Osteoblast (primary cell): ENCODE results near the gene TNS4. TPM values are rescaled to one million over a fixed set of nuclear protein-coding genes. Genes with fewer than 3 reads are reported as not detected.
A peak's percentile ranks its signal among the peaks of the same experiment; 100 is the strongest.

ENCODE experiments used
- DNase-seq: peaks from one replicate; pipeline ENCODE4 v3.0.0; 2011; ENCODE audit warnings: low spot score, mixed read lengths; ENCODE audit not compliant: insufficient read length; ENCODE audit errors: missing footprints
- H2AFZ ChIP-seq: 2 replicates; pipeline ENCODE4 v1.6.0; 2011; ENCODE audit warnings: mild to moderate bottlenecking, low read length
- H3K27ac ChIP-seq: 2 replicates; pipeline ENCODE4 v1.5.1; 2011; ENCODE audit warnings: mild to moderate bottlenecking, low read depth, low read length, moderate library complexity
- H3K27me3 ChIP-seq: 2 replicates; pipeline ENCODE4 v1.6.0; 2012; ENCODE audit warnings: mild to moderate bottlenecking, control low read depth, inconsistent platforms, low read length, moderate library complexity; ENCODE audit not compliant: insufficient read depth
- H3K36me3 ChIP-seq: 2 replicates; pipeline ENCODE4 v1.5.1; 2011; ENCODE audit warnings: mild to moderate bottlenecking, low read length, control low read depth, moderate library complexity; ENCODE audit not compliant: insufficient read depth
- H3K4me1 ChIP-seq: 2 replicates; pipeline ENCODE4 v1.5.1; 2011; ENCODE audit warnings: mild to moderate bottlenecking, low read length, control low read depth, moderate library complexity; ENCODE audit not compliant: insufficient read depth
- H3K4me2 ChIP-seq: 2 replicates; pipeline ENCODE4 v1.6.0; 2011; ENCODE audit warnings: mild to moderate bottlenecking, low read length; ENCODE audit not compliant: insufficient read depth
- H3K4me3 ChIP-seq: fragments of 200-600 bp; sonication (generic); 3 replicates; pipeline ENCODE4 v1.5.1; 2012; ENCODE audit warnings: mild to moderate bottlenecking, low read length, inconsistent platforms; ENCODE audit not compliant: insufficient read depth
- H3K79me2 ChIP-seq: 2 replicates; pipeline ENCODE4 v1.6.0; 2012; ENCODE audit warnings: mild to moderate bottlenecking, low read length, control low read depth, inconsistent platforms; ENCODE audit not compliant: insufficient read depth
- H3K9me3 ChIP-seq: 2 replicates; pipeline ENCODE4 v1.5.1; 2011; ENCODE audit warnings: low read depth, low read length, control low read depth
- H4K20me1 ChIP-seq: 2 replicates; pipeline ENCODE4 v1.6.0; 2012; ENCODE audit warnings: mild to moderate bottlenecking, low read length, control low read depth; ENCODE audit not compliant: insufficient read depth
- total RNA-seq: library from RNA; depleted of rRNA; stranded (reverse); fragments of >200 nt; gene quantifications from 2 replicates; pipeline ENCODE4 v1.2.3, GENCODE V29; 2012
- TF ChIP-seq, protein P1 (sequence below): IDR thresholded peaks from 2 replicates; pipeline ENCODE4 v1.5.1; 2011; ENCODE audit warnings: mild to moderate bottlenecking, low read depth, low read length, moderate library complexity; ENCODE audit errors: extremely low read depth

TNS4 gene
- total RNA-seq, 1 donor: under 0.01 TPM

DNA sequence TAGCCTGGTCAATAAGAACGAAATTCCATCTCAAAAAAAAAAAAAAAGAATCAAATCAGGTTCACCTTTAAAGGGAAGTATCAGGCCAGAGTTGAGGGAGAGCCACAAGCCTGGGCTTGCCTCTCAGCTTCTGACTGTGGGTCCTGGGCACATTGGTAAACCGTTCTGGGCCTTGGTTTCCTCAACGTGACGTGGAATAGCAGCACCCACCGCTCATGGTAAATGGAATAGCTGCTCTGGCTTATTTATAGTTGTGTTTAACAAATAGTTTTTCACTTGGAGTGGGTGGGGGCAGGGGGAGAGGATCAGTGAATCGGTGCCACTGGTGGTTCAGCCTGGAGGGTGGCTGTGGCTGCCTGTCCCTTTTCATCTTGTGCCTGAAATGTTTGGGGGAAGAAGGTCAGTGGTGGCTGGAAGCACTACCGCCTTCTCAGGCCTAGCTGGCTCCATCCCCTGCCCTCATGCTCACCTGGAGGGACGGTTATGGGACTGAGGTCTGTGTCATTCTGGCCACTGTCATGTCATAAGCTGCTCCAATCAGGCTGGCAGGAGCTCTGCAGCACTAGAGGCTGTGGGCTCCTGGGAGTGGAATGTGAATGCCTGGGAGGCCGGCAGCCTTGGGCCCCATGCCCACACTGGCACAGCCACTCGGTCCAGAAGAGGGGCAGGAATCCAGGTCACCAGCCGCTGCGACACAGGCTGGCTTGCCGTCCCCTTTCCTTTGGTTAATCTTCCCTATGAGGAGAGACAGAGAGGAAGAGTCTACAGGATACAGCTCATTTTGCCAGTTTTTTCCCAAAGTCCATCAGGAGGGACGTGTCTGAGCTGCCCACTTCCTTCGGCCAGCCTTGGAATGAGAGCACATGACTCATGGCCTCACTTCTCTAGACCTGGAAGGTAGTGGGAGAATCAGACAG is 36.9 kb upstream of the TNS4 start:
- no peaks in the 10 kb centered on the region for H3K79me2 ChIP-seq
- TF ChIP-seq, protein P1, sequence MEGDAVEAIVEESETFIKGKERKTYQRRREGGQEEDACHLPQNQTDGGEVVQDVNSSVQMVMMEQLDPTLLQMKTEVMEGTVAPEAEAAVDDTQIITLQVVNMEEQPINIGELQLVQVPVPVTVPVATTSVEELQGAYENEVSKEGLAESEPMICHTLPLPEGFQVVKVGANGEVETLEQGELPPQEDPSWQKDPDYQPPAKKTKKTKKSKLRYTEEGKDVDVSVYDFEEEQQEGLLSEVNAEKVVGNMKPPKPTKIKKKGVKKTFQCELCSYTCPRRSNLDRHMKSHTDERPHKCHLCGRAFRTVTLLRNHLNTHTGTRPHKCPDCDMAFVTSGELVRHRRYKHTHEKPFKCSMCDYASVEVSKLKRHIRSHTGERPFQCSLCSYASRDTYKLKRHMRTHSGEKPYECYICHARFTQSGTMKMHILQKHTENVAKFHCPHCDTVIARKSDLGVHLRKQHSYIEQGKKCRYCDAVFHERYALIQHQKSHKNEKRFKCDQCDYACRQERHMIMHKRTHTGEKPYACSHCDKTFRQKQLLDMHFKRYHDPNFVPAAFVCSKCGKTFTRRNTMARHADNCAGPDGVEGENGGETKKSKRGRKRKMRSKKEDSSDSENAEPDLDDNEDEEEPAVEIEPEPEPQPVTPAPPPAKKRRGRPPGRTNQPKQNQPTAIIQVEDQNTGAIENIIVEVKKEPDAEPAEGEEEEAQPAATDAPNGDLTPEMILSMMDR: no peak
- H3K27ac ChIP-seq: peak overlapping the region; percentile 99
- H3K27me3 ChIP-seq: no peaks in the 10 kb centered on the region
- no peak overlapping the region for H3K4me3 ChIP-seq
- no peaks in the 10 kb centered on the region for H3K36me3 ChIP-seq
- peaks cover 58% of the 10 kb centered on the region for H3K4me1 ChIP-seq
- peak; percentile 71 for DNase-seq
- no peaks in the 10 kb centered on the region for H3K9me3 ChIP-seq
- no peak overlapping the region for H3K4me2 ChIP-seq
- H2AFZ ChIP-seq: peak overlapping the region; percentile 49
- no peaks in the 10 kb centered on the region for H4K20me1 ChIP-seq

DNA sequence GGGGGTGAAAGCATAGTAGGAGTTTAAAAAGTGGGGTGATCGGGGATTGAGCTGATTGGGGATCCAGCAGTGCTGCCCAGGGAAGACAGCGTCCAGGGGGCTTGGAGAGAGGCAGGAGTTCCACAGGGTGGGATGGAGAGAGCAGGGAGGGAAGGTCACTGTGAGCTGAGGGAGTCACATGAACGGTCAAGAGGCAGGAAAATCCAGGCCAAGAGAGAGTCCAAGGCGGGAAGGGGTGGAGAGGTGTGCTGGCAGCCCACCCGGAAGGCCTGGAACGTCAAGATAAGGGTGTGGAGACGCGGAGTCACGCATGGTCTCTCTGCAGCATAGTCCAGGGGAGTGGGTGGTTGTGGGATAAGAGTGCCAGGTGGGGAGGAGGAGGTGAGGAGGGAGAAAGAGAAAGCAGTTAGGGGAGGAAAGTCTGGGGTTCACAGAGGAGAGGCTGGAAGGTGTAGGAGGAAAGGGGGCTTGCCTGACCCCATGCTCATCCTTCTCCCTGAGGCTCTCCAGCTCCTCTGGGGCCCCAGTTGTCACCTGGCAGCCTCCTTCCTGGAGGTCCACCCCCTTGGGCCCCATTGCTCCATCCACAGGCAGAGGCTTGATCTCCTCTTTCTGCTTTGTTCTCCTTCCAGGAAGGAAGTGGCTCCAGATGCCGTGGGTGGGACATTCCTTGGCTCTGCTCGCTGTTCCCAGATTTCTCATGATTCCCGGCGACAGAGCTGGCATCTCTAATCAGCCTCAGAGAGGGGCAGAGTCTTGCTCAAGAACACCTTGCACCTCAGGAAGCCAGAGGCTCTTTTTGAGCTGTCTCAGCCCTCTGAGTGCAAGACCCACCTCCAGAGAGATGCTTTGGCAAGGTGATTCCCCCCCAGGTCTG is 35.1 kb upstream of the TNS4 start:
- Histone ChIP-seq H4K20me1 (no peaks in the 10 kb centered on the region), H2AFZ (no peak overlapping the region), H3K27ac (peak overlapping the region; percentile 99), H3K79me2 (no peaks in the 10 kb centered on the region), H3K9me3 (no peaks in the 10 kb centered on the region), H3K27me3 (no peaks in the 10 kb centered on the region), H3K4me3 (no peak overlapping the region), H3K4me2 (peak overlapping the region; percentile 10), H3K4me1 (peaks cover 60% of the 10 kb centered on the region), H3K36me3 (no peaks in the 10 kb centered on the region)
- TF ChIP-seq, protein P1: no peak
- peak; percentile 81 for DNase-seq

DNA sequence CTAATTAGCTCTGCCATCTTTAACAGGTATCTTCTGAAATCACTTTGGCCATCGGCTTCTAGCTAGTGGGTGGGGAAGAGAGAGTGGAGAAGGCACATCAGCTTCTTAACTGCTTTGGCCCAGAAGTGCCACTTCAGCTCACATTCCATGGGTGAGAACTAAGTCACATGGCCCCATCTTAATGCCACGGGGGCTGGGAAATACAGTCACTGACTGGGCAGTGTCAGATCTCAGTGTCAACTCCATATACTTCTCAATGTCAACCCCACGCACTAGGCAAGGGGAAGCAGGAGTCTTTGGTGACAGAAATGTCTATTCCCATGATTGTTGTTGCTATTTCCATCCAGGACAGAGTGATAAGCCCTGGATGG is 34.5 kb upstream of the TNS4 start:
- H3K36me3 ChIP-seq: no peaks in the 10 kb centered on the region
- H3K9me3 ChIP-seq: no peaks in the 10 kb centered on the region
- no peak overlapping the region for H3K4me2 ChIP-seq
- H4K20me1 ChIP-seq: no peaks in the 10 kb centered on the region
- H3K4me3 ChIP-seq: no peak overlapping the region
- TF ChIP-seq, protein P1: no peak
- no peaks in the 10 kb centered on the region for H3K27me3 ChIP-seq
- no peak overlapping the region for H2AFZ ChIP-seq
- H3K27ac ChIP-seq: peak overlapping the region; percentile 99
- no peak for DNase-seq
- no peaks in the 10 kb centered on the region for H3K79me2 ChIP-seq
- peaks cover 59% of the 10 kb centered on the region for H3K4me1 ChIP-seq

DNA sequence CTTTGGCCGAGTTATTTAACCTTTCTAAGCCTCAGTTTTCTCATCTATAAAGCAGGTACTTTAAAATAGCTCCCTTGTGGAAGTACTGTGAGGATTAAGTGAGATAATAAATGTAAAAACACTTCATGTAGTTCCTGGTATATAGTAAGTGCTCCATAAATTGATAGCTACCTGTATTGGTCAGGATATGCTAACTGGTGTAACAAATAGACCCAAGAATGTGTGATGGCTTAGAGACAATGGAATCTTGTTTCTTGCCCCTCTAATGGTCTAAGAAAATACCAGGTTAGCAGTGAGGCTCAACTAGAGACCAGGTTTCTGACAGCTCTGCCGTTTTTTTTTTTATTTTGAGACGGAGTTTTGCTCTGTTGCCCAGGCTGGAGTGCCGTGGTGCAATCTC is 34.0 kb upstream of the TNS4 start:
- Histone ChIP-seq H2AFZ (no peak overlapping the region), H3K27ac (peak overlapping the region; percentile 99), H3K79me2 (no peaks in the 10 kb centered on the region), H3K4me3 (no peak overlapping the region), H3K36me3 (no peaks in the 10 kb centered on the region), H3K4me1 (peaks cover 61% of the 10 kb centered on the region), H4K20me1 (no peaks in the 10 kb centered on the region), H3K9me3 (no peaks in the 10 kb centered on the region), H3K27me3 (no peaks in the 10 kb centered on the region), H3K4me2 (no peak overlapping the region)
- no peak for DNase-seq
- TF ChIP-seq, protein P1: no peak
